Measurements from ENCODE around the gene DMBX1. TPM values are rescaled to one million over a fixed set of nuclear protein-coding genes. Genes with fewer than 3 reads are reported as not detected.

Gene DMBX1
- total RNA-seq, 1 experiment from 2014 or later: 2.3 TPM

DNA sequence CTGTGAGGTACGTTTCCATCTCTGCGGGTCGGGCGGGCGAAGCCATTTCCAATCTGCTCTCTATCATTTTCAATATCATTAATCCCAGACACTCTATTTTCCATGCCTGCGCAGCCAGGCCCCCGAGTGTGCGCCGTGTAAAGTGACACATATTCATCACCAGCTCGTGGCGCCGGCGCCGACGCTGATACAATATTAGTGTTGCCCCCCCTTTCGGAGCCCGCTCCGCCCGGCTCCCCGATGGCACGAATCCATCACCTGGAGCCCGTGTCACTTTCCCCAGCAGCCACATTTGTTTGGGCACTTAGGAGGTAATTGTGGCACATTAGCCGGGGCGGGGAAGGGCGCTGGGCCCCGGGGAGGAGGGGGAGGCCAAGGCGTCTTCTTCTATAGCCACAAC, 33.7 kb upstream of the DMBX1 start:
- H3K27me3 ChIP-seq (ENCODE audit: insufficient read depth, low read length): peaks cover 13% of the 10 kb centered on the region
- no peaks in the 10 kb centered on the region for H4K20me1 ChIP-seq (ENCODE audit: control insufficient read depth, insufficient read depth, insufficient read length)
- no peaks in the 10 kb centered on the region for H3K79me2 ChIP-seq (ENCODE audit: insufficient read depth, low read length)
- peaks cover 29 to 61% of the 10 kb centered on the region in 2 experiments for H3K4me1 Mint-ChIP-seq
- no peaks in the 10 kb centered on the region for H3K9me3 ChIP-seq (ENCODE audit: control insufficient read depth, low read depth, low read length)
- H3K27ac Mint-ChIP-seq: no peak overlapping the region
- no peaks in the 10 kb centered on the region; a peak in 1 of 7 replicates for H3K36me3 Mint-ChIP-seq (ENCODE audit: insufficient read depth in 1 of 3, low read depth in 3 of 3)
- no peaks in the 10 kb centered on the region for H3K23me2 ChIP-seq (ENCODE audit: insufficient read length, low read depth, low read length, poor library complexity, severe bottlenecking)
- H2AFZ ChIP-seq (ENCODE audit: low read length): no peak overlapping the region
- no peak overlapping the region for H3K4ac ChIP-seq (ENCODE audit: low read depth, low read length)
- H3K4me2 ChIP-seq (ENCODE audit: insufficient read depth, insufficient read length, low read length): no peak overlapping the region
- H3K27me3 Mint-ChIP-seq (ENCODE audit: low read depth): peaks cover 98% of the 10 kb centered on the region
- H2BK20ac ChIP-seq (ENCODE audit: low read depth, low read length, poor library complexity, severe bottlenecking): no peak overlapping the region
- WGBS (ENCODE audit: extremely low coverage, insufficient read length, low lambda C conversion rate): no CpG with 5 or more reads among the region's 27 CpGs
- no peak for DNase-seq
- H3K27ac ChIP-seq (ENCODE audit: insufficient read length, low read depth, low read length): no peak overlapping the region
- no peaks in the 10 kb centered on the region for H3K79me1 ChIP-seq (ENCODE audit: insufficient read depth, low read depth, low read length, poor library complexity, severe bottlenecking)
- H3T11ph ChIP-seq (ENCODE audit: low read length): no peak overlapping the region
- H3K23ac ChIP-seq (ENCODE audit: insufficient read length, low read depth, low read length): no peak overlapping the region
- H2BK5ac ChIP-seq (ENCODE audit: insufficient read length, low read length): no peak overlapping the region
- H2BK120ac ChIP-seq (ENCODE audit: low read depth, low read length, poor library complexity, severe bottlenecking): no peak overlapping the region
- no peak overlapping the region for H3K9ac ChIP-seq (ENCODE audit: extremely low read depth, insufficient read length, low read length)
- no peak overlapping the region for H3K14ac ChIP-seq (ENCODE audit: insufficient read depth, low read length)
- H2AK5ac ChIP-seq (ENCODE audit: insufficient read length, low read length): no peak overlapping the region
- no peak overlapping the region for H4K8ac ChIP-seq (replicated peaks; ENCODE audit: insufficient read length, low read depth, low read length)
- TF ChIP-seq, protein P1, sequence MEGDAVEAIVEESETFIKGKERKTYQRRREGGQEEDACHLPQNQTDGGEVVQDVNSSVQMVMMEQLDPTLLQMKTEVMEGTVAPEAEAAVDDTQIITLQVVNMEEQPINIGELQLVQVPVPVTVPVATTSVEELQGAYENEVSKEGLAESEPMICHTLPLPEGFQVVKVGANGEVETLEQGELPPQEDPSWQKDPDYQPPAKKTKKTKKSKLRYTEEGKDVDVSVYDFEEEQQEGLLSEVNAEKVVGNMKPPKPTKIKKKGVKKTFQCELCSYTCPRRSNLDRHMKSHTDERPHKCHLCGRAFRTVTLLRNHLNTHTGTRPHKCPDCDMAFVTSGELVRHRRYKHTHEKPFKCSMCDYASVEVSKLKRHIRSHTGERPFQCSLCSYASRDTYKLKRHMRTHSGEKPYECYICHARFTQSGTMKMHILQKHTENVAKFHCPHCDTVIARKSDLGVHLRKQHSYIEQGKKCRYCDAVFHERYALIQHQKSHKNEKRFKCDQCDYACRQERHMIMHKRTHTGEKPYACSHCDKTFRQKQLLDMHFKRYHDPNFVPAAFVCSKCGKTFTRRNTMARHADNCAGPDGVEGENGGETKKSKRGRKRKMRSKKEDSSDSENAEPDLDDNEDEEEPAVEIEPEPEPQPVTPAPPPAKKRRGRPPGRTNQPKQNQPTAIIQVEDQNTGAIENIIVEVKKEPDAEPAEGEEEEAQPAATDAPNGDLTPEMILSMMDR (conservative IDR thresholded peaks at IDR 0.05): no peak
- H3K9me3 Mint-ChIP-seq: peaks cover 0 to 3% of the 10 kb centered on the region in 2 experiments; a peak in 2 of 5 replicates
- no peak overlapping the region for H2BK15ac ChIP-seq (ENCODE audit: low read depth, low read length)
- H3K4me1 ChIP-seq (ENCODE audit: insufficient read depth, low read length): peaks cover 2% of the 10 kb centered on the region; the same call in 1 of the 2 replicates
- H4K5ac ChIP-seq (ENCODE audit: insufficient read length, low read depth, low read length): no peak overlapping the region
- no peak overlapping the region for H4K91ac ChIP-seq (ENCODE audit: insufficient read length, low read depth, low read length)
- H3K56ac ChIP-seq (ENCODE audit: insufficient read length, low read depth, low read length): no peak overlapping the region
- H3K4me3 Mint-ChIP-seq: no peak overlapping the region
- H2BK12ac ChIP-seq (ENCODE audit: insufficient read length, low read depth, low read length): no peak overlapping the region
- no peak overlapping the region for H3K18ac ChIP-seq (ENCODE audit: insufficient read length, low read depth, low read length)
